DND-41 (cell line): ENCODE measurements around the gene HOXA5.

Experiments used
- ATAC-seq: fragments of 200-7000 bp; cut with Tn5 transposase; 3 replicates; pipeline ENCODE4 v1.9.1; 2021; ENCODE audit warnings: low read depth; ENCODE audit not compliant: insufficient read depth
- DNase-seq: peaks from one replicate; pipeline ENCODE4 v3.0.0-alpha.2; 2020
- H2AFZ ChIP-seq: 2 replicates; pipeline ENCODE4 v1.6.0; 2012; ENCODE audit warnings: low read depth, low read length
- H3K27ac ChIP-seq: 2 replicates; pipeline ENCODE4 v1.5.1; 2012; ENCODE audit warnings: low read length, inconsistent platforms
- H3K27me3 ChIP-seq: fragments of 200-600 bp; sonication (generic); 2 replicates; pipeline ENCODE4 v1.6.0; 2012; ENCODE audit warnings: low read length, mild to moderate bottlenecking, inconsistent platforms; ENCODE audit not compliant: insufficient read depth, poor library complexity
- H3K36me3 ChIP-seq: 2 replicates; pipeline ENCODE4 v1.5.1; 2012; ENCODE audit warnings: low read length, inconsistent platforms; ENCODE audit not compliant: insufficient read depth
- H3K4me1 ChIP-seq: 2 replicates; pipeline ENCODE4 v1.5.1; 2012; ENCODE audit warnings: mild to moderate bottlenecking, low read length; ENCODE audit not compliant: insufficient read depth
- H3K4me2 ChIP-seq: 2 replicates; pipeline ENCODE4 v1.6.0; 2012; ENCODE audit warnings: mild to moderate bottlenecking, moderate library complexity, low read length, inconsistent platforms; ENCODE audit not compliant: insufficient read depth
- H3K4me3 ChIP-seq, 2 experiments: fragments of 200-600 bp in 1 of 2; shearing (Covaris generic) in 1 of 2; 2 replicates each; pipeline ENCODE4 v1.5.1; 2012 to 2016; ENCODE audit warnings: inconsistent platforms in 2 of 2, low read length in 2 of 2, mild to moderate bottlenecking in 2 of 2, low read depth in 1 of 2, moderate library complexity in 1 of 2
- H3K79me2 ChIP-seq: 2 replicates; pipeline ENCODE4 v1.6.0; 2012; ENCODE audit warnings: low read length, inconsistent platforms; ENCODE audit not compliant: insufficient read depth
- H3K9ac ChIP-seq: 2 replicates; pipeline ENCODE4 v1.6.0; 2012; ENCODE audit warnings: low read depth, mild to moderate bottlenecking, inconsistent platforms, low read length, moderate library complexity
- H3K9me3 ChIP-seq: 2 replicates; pipeline ENCODE4 v1.5.1; 2012; ENCODE audit warnings: low read length, moderate library complexity, mild to moderate bottlenecking, inconsistent platforms; ENCODE audit not compliant: insufficient read depth, severe bottlenecking
- H4K20me1 ChIP-seq: 2 replicates; pipeline ENCODE4 v1.6.0; 2012; ENCODE audit warnings: low read length; ENCODE audit not compliant: insufficient read depth
- CTCF ChIP-seq: IDR thresholded peaks from 2 replicates; pipeline ENCODE4 v1.5.1; 2012; ENCODE audit warnings: borderline replicate concordance, low read length, moderate library complexity, mild to moderate bottlenecking; ENCODE audit not compliant: poor library complexity, severe bottlenecking; ENCODE audit errors: extremely low read depth
- EZH2 ChIP-seq: IDR thresholded peaks from 3 replicates; pipeline ENCODE4 v1.6.1; 2012; ENCODE audit warnings: borderline replicate concordance, low read depth, mild to moderate bottlenecking, moderate library complexity, low read length, inconsistent platforms; ENCODE audit not compliant: severe bottlenecking

The HOXA5 gene

GRCh38 chr7:27181795-27182275 is 38.4 kb upstream of the HOXA5 start:
- no peak overlapping the region for H3K27ac ChIP-seq
- DNase-seq, result no peak

GRCh38 chr7:27180431-27181420 is 37.2 kb upstream of the HOXA5 start:
- TF ChIP-seq EZH2 (no peak), CTCF (no peak)
- Histone ChIP-seq H2AFZ (no peak overlapping the region), H3K4me1 (no peaks in the 10 kb centered on the region), H4K20me1 (no peaks in the 10 kb centered on the region), H3K9me3 (no peaks in the 10 kb centered on the region), H3K36me3 (no peaks in the 10 kb centered on the region), H3K27me3 (peaks cover 3% of the 10 kb centered on the region), H3K27ac (no peak overlapping the region), H3K79me2 (no peaks in the 10 kb centered on the region), H3K4me3 (no peak overlapping the region), H3K9ac (no peak overlapping the region), H3K4me2 (no peak overlapping the region)
- ATAC-seq (no peak), DNase-seq (no peak)

More at GRCh38 chr7:27181795-27182275, 38.4 kb upstream of the HOXA5 start:
- H2AFZ ChIP-seq, result no peak overlapping the region
- H4K20me1 ChIP-seq, result no peaks in the 10 kb centered on the region
- H3K36me3 ChIP-seq, result no peaks in the 10 kb centered on the region
- no peak overlapping the region for H3K4me2 ChIP-seq
- H3K4me1 ChIP-seq, result no peaks in the 10 kb centered on the region
- ATAC-seq, result no peak
- no peak overlapping the region for H3K9ac ChIP-seq
- H3K27me3 ChIP-seq, result peaks cover 8% of the 10 kb centered on the region
- no peaks in the 10 kb centered on the region for H3K9me3 ChIP-seq
- no peak for TF ChIP-seq EZH2
- no peak for TF ChIP-seq CTCF
- no peak overlapping the region for H3K4me3 ChIP-seq
- H3K79me2 ChIP-seq, result no peaks in the 10 kb centered on the region

GRCh38 chr7:27179503-27180430 is 36.3 kb upstream of the HOXA5 start:
- no peaks in the 10 kb centered on the region for H3K4me1 ChIP-seq
- H3K4me2 ChIP-seq, result no peak overlapping the region
- no peak overlapping the region for H3K27ac ChIP-seq
- no peaks in the 10 kb centered on the region for H3K9me3 ChIP-seq
- no peaks in the 10 kb centered on the region for H4K20me1 ChIP-seq
- H3K79me2 ChIP-seq, result no peaks in the 10 kb centered on the region
- no peaks in the 10 kb centered on the region for H3K36me3 ChIP-seq
- no peak overlapping the region for H2AFZ ChIP-seq
- no peak for DNase-seq
- H3K4me3 ChIP-seq, result no peak overlapping the region
- ATAC-seq, result peak; percentile 40; the same call in 1 of the 3 replicates
- peaks cover 3% of the 10 kb centered on the region for H3K27me3 ChIP-seq
- TF ChIP-seq EZH2, result no peak
- TF ChIP-seq CTCF, result peak; percentile 12
- no peak overlapping the region for H3K9ac ChIP-seq
